Stimulated activated CD8-positive, alpha-beta memory T cell treated with anti-CD3 and anti-CD28 coated beads, Interleukin-15, amount 100 ng/mL, for 1 hour (primary cell): ENCODE results near the gene DDX25.
"Not testable (repeated sequence)": the region's sequence is repeated elsewhere in the genome, so short reads cannot be mapped to it uniquely, and the experiment has no call there.

Experiments
- DNase-seq: peaks from one replicate; pipeline ENCODE4 v3.0.0-alpha.2; 2020; ENCODE audit warnings: low read depth

DDX25 gene

DNA sequence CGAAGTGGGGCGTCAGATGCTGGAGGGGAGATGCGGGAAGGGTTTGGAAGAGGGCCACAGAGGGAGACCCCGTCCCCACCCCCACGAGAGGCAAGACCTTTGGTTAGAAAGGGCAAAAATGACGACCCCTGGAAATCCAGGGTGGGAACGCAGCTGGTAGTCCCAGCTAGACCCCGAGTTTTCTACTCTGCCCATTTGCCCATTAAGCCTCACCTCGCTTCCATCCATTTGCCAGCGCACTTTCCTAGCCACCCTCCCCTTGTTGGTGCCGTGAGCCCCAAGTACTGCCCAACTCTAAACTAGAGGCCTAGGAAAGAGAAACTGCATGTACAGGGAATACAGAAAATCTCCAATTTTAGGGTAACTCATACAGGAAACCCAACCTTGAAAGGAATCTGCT is 370 bp downstream of the DDX25 start:
- DNase-seq, result no peak

DNA sequence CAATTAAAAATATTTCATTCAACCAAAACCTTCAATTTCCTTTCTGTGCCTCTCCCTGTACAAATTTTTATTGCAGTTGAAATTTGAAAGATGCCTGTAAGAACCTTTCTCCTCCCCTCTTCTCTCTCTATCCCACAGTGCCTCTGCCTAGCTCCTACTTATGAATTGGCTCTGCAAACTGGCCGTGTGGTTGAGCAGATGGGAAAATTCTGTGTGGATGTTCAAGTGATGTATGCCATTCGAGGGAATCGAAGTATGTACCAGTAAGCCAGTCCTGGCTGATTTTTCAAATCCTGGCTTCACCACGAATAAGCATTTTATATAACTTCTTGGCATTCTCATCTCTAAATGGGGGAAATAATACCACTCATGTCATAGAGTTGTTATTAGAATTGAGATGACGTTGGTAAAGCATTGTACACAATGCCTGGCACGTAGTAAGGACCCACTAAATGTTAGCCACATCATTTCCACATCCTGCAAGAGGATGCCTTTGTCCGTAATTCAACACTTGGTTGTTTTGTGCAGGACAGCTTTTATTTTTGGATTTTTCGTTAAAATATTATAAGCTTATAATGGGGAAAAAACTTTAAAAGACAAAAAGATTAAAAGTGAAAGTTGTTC is 6.0 kb downstream of the DDX25 start:
- no peak for DNase-seq

DNA sequence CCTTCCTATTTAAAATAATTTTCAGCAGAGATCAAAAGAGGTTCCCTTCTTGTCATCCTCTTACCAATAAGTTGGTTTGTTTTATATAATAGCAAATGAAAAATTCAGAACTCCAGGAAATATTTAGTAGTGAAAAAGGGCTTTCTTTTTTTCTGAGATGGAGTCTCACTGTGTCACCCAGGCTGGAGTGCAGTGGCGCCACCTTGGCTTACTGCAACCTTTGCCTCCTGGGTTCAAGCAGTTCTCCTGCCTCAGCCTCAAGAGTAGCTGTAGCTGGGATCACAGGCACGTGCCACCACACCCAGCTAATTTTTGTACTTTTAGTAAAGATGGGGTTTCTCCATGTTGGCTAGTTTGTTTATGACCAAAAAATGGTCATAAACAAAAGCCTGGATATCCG is 10.3 kb downstream of the DDX25 start:
- not testable (repeated sequence) for DNase-seq

DNA sequence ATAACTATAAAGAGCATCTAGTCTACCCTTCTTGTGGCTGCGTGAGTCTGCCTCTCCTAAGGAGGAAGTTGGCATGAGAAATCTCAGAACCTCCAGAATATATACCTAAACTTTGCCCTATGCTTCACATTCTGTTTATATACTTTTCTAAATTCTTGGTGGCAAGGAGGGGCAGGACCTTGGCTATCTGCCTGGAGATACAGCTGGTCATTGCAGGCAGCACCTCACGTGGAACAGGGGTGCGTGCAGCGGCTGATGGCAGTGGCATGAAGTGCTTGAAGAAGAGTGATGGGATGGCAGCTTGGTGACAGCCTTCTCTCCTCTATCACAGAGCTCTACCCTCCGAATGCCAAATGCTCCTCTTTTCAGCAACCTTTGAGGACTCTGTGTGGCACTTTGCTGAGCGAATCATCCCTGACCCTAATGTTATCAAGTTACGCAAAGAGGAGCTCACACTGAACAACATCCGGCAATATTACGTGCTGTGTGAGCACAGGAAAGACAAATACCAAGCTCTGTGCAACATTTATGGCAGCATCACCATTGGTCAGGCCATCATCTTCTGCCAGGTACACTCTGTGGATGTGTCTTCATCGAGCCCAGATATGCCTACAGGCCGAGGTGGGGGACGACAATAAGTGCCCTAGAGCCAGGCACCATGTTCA is 12.5 kb downstream of the DDX25 start:
- no peak for DNase-seq

- DNase-seq, result no peak
Measured at GRCh38 chr11:125918140-125918840, 14.0 kb downstream of the DDX25 start.

- no peak for DNase-seq
Measured at GRCh38 chr11:125921042-125921441, 16.7 kb downstream of the DDX25 start.

DNA sequence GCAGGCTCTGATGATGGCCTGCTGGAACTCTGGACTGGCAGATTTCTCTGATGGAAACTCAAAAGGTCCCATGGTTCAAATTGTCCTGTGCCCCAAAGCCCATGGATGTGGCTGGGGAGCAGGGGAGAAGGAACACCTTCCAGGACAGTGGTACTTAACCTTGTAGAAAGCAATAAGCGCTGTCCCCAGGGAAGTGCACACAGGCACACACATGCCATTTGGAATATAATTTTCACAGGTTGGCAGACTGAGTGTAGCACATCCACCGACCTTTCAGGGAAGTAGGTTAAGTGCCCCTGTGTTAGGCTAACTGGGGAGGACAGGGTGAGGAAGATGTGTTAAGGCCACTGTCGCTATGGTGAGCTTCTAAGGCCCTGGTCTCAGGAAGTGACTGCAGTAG is 17.8 kb downstream of the DDX25 start:
- DNase-seq, result no peak

- DNase-seq, result peak; percentile 37
Measured at GRCh38 chr11:125923012-125923579, 18.8 kb downstream of the DDX25 start.

DNA sequence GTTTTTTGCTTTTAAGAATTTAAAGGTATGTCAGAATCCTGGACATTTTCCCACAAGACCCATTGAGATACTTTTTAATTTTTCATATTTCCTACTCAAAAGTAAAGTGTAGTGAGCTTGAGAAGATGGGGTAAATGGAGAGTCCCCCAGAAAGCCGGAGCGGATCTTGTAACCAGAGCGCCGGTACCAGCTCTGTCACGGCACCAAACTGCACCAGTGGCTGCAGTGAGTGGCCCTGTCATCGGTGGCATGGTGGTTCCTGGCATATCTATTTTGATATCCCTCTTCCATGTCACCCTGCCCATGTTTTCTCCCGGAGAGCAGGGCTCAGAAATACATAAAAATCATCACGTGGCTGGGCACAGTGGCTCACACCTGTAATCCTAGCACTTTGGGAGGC is 19.3 kb downstream of the DDX25 start:
- DNase-seq, result no peak

GRCh38 chr11:125924384-125925007 is 20.2 kb downstream of the DDX25 start:
- no peak for DNase-seq

GRCh38 chr11:125925247-125925740 is 21.0 kb downstream of the DDX25 start:
- no peak for DNase-seq

DNA sequence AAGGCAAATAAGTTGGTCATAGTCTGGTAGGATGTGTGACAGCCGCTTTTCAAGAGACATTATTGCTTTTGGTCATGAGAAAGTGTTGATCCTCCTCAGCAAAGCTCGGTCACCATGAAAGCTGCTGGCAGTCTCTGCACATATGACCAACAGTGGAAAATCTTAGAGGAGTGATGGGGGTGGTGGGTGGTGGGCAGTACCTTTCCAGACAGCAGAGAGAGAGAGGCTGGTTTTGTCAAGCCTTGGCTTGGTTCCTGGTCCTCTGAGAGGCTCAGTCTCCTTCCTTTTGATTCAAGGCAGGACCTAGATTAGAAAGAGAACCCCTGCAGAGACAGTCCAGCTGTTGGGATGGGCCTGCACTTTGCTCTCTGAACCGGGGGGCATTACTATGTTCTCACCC is 21.5 kb downstream of the DDX25 start:
- DNase-seq, result no peak

GRCh38 chr11:125926682-125927081 is 22.4 kb downstream of the DDX25 start:
- DNase-seq, result no peak

- DNase-seq, result no peak
Measured at GRCh38 chr11:125929445-125930075, 25.3 kb downstream of the DDX25 start.

DNA sequence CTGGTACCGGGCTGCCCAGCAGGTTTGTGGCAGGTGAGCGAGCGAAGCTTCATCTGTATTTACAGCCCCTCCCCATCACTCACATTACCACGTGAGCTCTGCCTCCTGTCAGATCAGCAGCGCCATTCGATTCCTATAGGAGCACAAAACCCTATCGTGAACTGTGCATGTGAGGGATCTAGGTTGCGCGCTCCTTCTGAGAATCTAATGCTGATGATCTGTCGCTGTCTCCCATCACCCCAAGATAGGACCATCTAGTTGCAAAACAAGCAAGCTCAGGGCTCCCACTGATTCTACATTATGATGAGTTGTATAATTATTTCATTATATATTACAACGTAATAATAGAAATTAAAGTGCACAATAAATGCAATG is 25.8 kb downstream of the DDX25 start:
- no peak for DNase-seq

GRCh38 chr11:125931116-125931515 is 26.8 kb downstream of the DDX25 start:
- DNase-seq, result no peak

DNA sequence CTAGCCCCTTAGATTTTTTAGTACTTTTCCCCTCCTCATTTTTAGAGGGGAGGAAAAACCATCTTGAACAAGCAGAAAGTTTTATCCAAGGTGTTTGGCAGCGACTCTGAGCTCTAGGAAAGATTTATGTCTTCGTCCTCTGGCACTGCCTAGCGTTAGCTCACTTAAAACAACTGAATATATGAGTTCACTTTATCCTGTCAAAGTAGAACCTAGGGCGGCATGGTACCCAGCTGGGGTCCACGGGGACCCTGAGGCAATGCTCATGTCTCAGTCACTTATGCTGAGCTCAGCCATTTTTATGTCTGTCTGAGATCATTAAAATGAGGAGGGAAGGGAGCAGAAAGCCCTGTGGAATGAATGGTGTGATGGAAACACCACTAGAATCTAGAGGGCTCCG is 27.4 kb downstream of the DDX25 start:
- no peak for DNase-seq

- no peak for DNase-seq
Measured at GRCh38 chr11:125932301-125932700, 28.0 kb downstream of the DDX25 start.

DNA sequence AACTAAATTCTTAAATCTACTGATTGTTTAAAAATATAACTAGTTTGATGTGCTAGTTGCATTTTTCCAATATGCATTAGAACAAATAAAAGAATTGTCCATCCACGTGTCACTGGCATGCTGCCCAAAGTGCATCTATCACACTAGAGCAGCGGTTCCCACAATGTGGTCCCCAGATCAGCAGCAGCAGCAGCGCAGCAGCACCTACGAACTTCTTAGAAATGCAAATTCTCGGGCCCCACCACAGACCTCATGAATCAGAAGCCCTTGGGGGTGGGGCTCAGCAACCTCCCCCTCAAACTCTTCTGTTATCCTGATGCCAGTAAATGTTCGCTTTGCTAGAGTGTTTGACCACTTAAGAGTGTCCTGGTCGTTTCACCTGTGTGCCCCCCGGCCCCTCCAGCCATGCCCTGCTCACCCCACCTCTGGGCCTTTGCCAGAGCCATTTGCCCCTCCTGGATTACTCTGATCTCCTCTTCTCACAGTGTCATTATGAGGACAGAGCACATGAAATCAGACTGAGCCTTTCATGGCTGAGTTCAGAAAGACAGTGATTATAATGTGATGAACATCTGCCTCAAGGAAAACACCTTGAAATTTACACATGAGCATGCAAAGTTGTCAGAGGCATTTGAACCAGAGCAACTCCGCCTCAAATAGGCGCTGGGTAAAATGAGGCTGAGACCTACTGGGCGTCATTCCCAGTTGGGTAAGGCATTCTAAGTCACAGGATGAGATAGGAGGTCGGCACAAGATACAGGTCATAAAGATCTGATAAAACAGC is 28.9 kb downstream of the DDX25 start:
- no peak for DNase-seq

DNA sequence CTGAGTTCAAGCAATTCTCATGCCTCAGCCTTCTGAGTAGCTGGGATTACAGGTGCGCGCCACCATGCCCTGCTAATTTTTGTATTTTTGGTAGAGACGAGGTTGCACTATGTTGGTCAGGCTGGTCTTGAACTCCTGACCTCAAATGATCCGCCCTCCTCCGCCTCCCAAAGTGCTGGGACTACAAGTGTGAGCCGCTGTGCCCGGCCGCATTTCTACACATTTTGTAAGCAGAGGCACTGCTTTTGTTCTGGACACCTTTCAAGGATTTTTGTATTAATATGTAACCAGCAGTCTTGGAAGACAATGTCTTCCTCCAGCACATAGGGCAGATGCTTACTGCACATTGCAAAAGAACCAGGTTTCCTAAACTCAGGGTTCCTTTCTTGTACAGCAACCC is 30.2 kb downstream of the DDX25 start:
- no peak for DNase-seq

DNA sequence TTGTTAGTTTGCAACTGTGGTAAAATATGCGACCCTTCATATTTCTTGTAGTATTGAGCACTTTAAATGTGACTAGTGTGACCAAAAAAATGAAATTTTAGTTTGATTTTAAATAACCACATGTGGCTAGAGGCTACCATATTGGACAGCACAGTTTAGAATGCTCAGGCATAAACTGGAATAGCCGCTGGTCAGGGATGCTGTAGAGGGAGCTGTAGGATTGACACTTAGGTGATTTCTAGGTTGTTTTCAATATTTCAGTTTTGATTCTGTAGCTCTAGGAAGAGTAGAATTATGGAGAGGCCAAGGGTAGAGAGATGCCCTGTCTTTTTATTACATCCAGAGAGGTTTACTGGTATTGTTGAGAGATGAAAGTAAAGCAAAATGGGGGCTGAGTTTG is 30.7 kb downstream of the DDX25 start:
- DNase-seq, result no peak
